Spleen (tissue), 7 donors: ENCODE results near the gene EPHA4.

Experiments
- CTCF ChIP-seq, 11 experiments: fragments of 200-600 bp in 7 of 11; fragments of 450-650 bp in 4 of 11; sonication (generic) in 4 of 11; IDR thresholded peaks in 8 of 11; conservative IDR thresholded peaks in 3 of 11; 1 replicate in 7 of 11; 2 replicates in 4 of 11; pipeline versions ENCODE4 v1.4.0 to v1.8.0; 2016 to 2021; ENCODE audit warnings: antibody characterized with exemption in 11 of 11, inconsistent platforms in 4 of 11, mild to moderate bottlenecking in 1 of 11
- POLR2A ChIP-seq, 3 donors: fragments of 450-650 bp; IDR thresholded peaks; one replicate each; pipeline ENCODE4 v1.5.1; 2017; ENCODE audit warnings: antibody characterized with exemption in 3 of 3, mild to moderate bottlenecking in 1 of 3
- POLR2AphosphoS5 ChIP-seq, 3 donors: sonication (generic); formaldehyde crosslinking; IDR thresholded peaks; one replicate each; pipeline ENCODE4 v1.5.1; 2017; ENCODE audit warnings: antibody characterized with exemption in 3 of 3
- donor health status: DM: no; HTN: no; CAD: no; lungs with moderate emphysema.
- donor health status: DM: no; HTN: no; CAD: no.
- donor health status: DM: no; HTN: no; CAD: no.

DNA sequence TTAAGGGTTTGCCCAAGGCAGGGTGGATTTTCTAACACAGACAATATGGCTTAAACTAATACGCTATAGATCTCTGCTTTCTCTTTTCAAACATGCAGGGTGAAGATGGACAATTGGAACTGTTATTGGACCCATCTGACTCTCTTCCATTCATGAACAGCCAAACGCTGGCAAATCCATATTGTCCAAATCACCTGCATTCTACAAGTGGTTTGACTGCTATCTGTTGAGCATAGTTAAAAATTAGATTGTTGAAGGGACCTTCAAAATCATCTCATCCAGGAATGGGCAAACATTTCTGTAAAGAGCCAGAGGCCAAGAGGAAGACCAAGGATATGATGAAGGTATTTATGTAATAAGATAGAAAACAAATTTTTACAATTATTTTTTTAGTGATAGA is 65.6 kb downstream of the EPHA4 start:
- no peak for TF ChIP-seq POLR2A (IDR thresholded peaks at IDR 0.05)
- TF ChIP-seq CTCF (IDR thresholded peaks at IDR 0.05 in 8 of 11, conservative IDR thresholded peaks at IDR 0.05 in 3 of 11): no peak
- TF ChIP-seq POLR2AphosphoS5 (IDR thresholded peaks at IDR 0.05): no peak
